NCI-H1092 treated with DMSO at 0.1 percent for 48 hours (cell line): ENCODE data around the gene TGFBRAP1.
A peak's percentile ranks its signal among the peaks of the same experiment; 100 is the strongest.
"Not testable (repeated sequence)": the region's sequence is repeated elsewhere in the genome, so short reads cannot be mapped to it uniquely, and the experiment has no call there.

Source experiments
- DNase-seq: peaks from one replicate; lab custom pipeline; 2025; lab: John Stamatoyannopoulos, UW

The TGFBRAP1 gene

DNA sequence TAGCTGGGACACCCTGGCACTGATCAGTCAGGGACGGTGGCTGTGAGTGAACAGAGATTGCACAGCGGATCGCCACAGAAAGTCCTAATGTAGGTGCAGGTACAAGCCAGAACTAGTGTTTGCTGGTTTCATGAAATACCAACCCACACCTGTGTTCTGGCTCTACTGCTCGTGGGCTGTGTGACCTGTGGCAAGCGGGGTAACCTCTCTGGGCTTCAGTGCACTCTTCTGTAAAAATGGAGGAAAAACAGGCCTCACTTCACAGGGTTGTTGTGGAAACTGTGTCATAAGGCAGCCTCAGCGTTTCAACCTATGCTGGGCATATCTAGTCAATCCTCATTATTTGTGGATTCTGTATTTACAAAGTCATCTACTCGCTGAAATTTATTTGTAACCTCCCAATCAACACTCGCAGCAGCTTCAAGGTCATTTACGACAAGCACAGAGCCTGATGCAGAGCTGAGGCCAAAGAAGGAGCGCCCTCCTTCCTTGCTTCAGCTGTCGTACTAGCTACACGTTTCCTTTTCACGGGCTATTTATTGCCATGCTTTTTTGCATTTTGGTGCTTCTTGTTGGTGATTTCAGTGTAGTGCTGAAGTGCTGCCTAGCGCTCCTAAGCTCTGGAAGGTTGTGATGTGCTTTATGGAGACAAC, 58.0 kb downstream of the TGFBRAP1 start:
- DNase-seq = no peak

DNA sequence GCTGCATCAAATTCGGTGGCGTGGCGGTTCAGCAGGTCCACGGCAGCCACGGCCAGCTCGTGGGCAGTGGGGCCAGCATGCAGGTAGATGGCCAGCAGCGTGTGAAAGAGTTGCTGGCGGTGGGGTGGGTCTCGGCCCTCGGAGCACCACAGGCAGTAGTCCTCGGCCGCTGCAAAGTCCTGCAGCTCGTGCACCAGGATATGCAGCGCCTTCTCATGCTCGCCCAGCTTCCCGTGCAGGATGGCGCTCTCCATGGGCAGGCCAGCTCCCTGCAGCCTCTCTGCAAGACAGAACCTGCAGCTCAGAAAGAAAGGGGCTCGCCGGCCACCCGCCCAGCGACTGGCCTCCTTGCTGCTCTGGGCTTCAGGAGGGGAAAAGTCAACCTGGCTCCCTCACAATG, 60.1 kb downstream of the TGFBRAP1 start:
- no peak for DNase-seq

DNA sequence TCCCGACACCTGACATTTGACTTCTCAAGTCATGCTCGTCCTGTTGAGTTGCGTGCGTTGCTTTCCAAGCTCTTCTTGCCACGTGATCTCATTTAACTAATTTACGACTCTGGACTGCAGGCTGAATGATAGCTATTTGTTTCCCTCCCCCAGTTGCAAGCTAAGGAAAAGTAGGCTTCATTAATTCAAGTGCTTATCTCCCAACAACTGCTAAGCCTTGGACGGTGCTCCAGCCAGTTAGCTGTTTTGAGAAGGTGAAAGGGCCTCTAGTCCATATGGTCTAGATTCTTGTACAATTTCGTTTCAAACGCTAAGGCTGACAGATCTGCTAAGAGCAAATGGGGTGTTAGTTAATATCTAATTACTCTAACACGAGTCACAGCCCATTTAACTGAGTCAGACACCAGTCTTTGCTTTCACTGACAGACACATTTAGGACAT, 66.9 kb downstream of the TGFBRAP1 start:
- no peak for DNase-seq

DNA sequence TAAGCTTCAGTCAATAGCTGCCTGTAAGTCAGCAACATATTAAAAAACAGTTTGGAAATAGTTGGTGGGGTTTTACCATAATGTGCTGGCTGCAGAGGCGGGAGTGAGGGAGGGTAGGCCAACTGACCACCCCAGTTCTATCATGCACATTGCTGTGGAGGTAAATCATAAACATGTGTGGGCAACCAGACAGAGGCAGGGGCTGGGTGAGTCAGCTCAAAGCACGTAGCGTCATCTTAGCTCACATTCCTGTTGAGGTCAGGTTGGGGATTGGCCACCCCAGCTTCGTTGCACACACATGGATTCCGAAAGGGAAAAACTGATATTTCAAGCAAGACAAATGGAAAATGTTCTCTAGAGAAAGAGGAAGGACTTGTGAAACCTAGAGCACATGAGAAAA, 68.5 kb downstream of the TGFBRAP1 start:
- no peak for DNase-seq

DNA sequence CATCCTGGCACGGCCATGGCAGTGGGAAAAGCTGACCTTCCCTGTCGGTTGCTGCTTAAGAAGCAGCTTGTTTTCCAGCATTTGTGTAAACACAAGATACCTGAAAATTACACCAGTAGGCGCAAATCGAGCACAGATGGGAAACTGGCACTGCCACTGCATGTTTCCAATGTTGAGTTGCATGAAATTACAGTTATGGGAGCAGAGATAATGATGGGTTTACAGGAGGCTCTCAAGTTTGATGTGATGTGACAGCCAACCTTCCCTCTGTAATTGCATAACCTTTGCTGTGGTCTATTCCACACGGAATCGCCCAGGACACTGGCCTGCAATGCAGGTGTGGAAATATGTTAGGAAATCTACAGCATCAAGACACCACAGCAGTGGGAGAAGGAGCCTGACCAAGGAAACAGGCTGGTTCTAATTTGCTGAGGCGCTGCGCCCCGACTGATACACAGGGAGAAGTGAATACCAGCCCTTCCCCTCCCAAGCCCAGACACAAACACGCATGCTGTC, 70.6 kb downstream of the TGFBRAP1 start:
- no peak for DNase-seq

DNA sequence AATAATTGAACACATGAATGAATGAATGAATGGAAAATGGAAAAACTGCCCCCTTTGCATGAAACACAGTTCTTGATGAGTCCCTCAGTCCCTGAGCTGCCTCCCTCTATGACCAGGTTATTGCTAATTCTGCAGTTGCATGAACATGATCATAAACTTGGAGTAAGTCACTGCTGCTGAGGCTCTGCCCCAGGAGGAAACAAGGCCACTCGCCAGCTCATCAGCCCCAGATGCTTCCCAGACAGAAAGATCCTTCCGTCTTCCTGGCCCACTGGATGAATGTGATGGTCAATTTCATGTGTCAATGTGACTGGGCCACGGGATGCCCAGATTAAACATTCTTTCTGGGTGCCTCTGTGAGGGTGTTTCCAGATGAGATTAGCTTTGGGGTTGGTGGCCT, 71.6 kb downstream of the TGFBRAP1 start:
- no peak for DNase-seq

DNA sequence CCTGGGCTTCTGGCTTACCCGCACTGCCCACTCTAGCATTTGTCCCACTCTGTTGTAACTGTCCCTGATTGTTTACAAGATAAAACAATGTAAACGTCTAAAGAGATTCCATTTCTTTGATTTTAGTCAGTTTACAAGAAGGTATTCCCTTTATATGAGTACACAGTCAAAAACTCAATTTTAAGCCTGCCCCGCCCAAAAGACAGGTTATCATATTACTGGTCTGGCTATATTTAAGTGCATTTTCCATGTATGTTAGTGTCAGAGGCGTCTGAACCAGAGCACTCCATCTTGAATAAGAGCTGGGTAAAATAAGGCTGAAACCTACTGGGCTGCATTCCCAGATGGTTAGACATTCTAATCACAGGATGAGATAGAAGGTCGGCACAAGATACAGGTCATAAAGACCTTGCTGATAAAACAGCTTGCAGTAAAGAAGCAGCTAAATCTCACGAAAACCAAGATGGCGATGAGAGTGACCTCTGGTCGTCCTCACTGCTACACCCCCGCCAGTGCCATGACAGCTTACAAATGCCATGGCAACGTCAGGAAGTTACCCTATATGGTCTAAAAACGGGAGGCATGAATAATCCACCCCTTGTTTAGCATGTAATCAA, 73.0 kb downstream of the TGFBRAP1 start:
- DNase-seq = no peak

DNA sequence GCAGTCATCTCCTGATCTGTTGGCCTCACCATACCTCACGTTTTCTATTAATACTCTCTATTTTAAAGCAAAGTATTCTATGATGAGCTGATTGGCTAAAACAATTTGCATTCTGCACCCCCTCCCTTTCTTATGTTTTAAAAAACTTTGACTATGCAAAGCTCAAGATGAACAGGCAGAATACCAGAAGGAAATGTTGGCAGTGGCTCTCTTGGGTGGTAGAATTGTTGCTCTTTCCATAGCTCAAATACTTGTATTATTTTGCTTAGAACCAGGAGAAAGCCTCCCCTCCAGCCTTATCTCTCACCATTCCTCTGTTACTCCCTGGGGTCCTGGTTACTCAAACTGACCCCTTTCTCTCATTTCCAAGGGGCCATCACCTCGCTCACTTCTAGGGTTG, 73.6 kb downstream of the TGFBRAP1 start:
- DNase-seq = no peak

DNA sequence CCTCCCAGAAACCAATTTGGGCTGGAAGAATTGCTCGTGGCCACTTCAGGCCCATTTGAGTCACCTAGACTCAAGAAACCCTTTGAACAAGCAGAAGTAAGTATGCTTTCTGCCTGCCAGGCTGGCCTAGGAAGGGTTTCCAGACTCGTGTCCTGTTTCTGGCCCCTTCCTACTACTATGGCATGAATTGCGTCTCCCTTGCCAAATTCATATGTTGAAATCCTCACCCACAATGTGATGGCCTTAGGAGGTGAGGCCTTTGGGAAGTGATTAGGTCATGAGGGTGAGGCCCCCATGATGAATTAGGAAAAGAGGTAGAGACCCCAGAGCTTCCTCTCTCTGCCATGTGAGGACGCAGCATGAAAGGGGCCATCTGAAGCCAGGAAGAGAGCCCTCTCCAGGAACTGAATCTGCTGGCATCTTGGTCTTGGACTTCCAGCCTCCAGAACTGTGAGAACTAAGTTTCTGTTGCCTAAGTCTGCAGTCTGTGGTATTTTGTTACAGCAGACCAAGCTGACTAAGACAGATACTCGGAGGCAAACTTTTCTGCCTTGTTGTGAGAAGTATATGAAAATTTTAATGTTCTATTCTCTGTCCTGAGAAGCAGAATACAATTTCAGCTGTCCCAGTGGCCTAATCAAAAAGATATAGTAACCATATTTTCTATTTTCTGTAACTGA, 74.9 kb downstream of the TGFBRAP1 start:
- DNase-seq = no peak

DNA sequence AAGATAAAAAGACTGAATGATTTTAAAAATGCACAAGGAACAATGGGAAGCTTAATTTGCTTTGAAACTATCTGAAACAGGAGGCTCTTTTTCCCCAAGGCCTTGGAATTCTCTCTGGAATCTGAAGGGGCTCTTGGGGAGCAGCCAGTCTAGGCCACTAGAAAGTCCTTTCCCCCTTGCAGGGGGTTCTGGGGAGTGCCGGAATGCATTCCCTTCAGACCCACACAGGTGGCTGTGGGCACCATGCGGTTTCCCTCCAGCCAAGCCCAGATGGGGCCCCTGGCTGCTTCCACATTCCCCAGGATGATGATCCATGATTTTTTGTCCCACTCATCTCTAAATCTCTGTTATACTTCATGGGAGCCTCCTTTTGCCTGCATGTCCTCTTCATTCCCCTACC, 77.3 kb downstream of the TGFBRAP1 start:
- DNase-seq = no peak

DNA sequence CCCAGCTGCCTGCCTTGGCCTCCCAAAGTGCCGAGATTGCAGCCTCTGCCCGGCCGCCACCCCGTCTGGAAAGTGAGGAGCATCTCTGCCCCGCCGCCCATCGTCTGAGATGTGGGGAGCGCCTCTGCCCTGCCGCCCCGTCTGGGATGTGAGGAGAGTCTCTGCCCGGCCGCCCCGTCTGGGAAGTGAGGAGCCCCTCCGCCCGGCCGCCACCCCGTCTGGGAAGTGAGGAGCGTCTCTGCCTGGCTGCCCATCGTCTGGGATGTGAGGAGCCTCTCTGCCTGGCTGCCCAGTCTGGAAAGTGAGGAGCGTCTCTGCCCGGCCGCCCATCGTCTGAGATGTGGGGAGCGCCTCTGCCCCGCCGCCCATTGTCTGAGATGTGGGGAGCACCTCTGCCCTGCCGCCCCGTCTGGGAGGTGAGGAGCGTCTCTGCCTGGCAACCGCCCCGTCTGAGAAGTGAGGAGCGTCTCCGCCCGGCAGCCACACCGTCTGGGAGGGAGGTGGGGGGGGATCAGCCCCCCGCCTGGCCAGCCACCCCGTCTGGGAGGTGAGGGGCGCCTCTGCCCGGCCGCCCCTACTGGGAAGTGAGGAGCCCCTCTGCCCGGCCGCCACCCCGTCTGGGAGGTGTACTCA, 78.4 kb downstream of the TGFBRAP1 start:
- not testable (repeated sequence) for DNase-seq

DNA sequence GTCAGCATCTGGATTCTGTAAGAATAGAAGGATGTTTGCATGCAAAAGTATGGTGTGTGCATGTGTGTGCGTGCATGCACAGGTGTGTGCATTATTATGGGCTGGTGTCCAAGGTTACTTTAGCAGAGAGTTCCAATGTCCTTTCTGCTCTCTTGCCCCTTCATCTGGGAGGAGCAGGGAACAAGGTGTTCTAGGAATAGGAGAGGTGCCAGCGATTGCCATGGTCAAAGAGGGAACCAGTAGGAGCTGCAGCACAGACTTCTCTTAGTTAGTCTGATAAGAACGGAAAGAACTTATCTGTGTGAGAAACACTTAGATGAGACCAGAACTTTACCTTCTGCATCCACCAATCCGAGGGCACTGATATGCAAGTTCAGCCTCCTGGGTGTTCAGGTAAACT, 79.6 kb downstream of the TGFBRAP1 start:
- no peak for DNase-seq

DNA sequence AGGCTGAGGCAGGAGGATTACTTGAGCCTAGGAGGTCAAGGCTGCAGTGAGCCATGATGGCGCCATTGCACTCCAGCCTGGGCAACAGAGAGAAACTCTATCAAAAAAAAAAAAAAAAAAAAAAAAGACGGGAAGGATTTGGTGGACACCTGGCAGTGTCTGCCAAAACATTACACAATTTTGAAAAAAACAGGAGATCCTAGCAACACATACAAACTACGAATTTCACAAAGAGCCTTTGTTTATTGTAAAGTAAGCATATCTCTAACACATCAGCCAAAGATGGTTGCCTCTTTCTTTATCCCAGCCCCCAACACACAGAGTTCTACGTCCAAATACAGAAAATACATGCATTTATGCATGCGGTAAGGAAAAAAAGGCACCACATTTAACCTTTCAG, 80.4 kb downstream of the TGFBRAP1 start:
- no peak for DNase-seq

DNA sequence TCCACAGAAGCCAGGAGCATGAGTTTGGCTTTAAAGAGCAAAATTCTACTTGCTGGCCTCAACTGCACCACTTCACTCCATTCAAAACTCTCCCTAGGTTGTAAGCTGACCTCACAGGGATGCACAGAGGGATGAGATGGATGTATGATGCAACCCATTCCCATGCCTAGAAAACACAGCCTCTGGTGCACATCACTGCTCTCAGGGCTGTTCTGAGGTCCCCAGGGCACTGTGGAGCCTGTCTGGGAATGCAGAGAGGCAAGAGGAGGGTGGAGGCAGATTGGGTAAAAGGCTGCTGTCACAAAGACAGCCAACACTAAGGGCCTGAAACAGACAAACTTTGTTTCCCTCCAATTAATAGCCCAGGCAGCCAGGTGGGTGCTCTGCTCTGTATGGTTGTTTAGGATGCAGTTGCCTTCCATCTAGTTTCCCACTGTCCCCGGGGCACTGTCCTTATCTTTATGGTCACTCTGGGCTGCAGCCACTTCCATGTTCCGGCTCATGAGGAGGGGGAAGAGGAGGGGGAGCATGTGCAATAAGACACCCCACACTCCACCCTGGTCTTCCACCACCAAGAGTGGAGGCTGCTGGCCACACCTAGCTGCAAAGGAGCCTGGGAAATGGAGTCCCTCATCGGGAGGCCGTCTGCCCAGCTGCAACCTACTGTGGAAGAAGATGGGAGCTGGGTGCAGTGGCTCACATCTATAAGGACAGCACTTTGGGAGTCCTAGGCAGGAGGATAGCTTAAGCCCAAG, 81.0 kb downstream of the TGFBRAP1 start:
- no peak for DNase-seq

DNA sequence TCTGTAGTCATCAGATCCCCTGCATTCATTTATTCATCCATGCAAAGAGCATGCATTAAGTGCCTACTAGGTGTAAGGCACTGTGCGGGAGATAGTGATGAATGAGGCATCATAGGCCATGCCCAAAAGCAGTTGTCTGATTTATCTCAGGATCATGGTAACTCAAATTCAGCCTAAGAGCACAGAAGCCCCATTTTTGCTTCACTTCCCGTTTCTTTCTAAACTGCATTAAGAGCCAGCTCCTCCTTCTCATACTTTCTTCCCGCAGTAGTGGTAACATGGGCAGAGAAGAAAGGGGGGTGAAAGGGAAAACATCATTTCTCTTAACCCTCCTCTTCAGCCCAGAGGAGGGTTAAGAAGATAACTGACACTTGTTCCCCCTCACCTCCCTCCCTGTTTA, 85.1 kb downstream of the TGFBRAP1 start:
- no peak for DNase-seq

DNA sequence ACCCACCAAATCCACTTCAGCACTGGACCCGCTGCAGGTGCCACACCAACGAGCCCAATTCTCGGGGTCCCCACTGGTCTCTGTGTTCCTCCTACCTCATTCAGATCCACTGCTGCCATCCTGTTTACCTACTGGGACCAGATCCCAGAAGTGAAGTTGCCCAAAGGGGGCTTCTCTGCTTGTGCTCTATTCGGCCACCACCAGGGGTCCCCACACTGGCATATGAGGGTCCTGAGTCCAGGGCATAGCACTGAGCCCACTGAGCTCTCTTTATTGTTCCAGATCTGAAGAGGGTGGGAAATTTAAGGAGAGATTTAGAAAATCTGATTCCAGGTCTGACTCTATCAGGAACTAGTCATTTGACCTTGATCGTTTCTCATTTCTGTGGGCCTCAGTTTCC, 85.6 kb downstream of the TGFBRAP1 start:
- DNase-seq = peak; percentile 4

DNA sequence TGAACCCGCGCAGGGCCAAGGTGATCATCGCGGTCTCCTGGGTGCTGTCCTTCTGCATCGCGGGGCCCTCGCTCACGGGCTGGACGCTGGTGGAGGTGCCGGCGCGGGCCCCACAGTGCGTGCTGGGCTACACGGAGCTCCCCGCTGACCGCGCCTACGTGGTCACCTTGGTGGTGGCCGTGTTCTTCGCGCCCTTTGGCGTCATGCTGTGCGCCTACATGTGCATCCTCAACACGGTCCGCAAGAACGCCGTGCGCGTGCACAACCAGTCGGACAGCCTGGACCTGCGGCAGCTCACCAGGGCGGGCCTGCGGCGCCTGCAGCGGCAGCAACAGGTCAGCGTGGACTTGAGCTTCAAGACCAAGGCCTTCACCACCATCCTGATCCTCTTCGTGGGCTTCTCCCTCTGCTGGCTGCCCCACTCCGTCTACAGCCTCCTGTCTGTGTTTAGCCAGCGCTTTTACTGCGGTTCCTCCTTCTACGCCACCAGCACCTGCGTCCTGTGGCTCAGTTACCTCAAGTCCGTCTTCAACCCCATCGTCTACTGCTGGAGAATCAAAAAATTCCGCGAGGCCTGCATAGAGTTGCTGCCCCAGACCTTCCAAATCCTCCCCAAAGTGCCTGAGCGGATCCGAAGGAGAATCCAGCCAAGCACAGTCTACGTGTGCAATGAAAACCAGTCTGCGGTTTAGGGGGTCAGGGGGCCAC, 87.1 kb downstream of the TGFBRAP1 start:
- no peak for DNase-seq

DNA sequence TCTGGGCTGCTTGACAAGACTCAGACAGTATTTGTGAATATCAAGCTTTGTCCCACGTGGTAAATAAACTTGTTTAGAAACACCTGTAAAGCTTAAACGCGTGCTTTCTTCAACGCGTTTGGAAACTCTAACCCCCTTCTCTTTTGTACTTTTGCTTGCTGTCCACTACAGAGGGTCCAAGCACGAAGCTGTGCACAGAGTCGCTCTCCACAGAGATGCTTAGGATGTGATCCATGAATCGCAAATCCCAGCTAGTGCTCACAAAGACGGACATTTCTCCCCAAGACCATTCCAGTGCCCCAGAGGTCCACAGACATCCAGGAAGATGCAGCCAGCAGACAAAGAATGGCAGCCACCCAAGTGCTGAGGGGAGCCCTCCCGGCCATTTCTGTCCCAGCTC, 88.1 kb downstream of the TGFBRAP1 start, which contains the start of gene GPR45:
GPR45 (plus strand) TSS at position 301 of the 400 bp plus-strand sequence. CDS start 116 bp downstream, outside the sequence.
- DNase-seq = no peak

DNA sequence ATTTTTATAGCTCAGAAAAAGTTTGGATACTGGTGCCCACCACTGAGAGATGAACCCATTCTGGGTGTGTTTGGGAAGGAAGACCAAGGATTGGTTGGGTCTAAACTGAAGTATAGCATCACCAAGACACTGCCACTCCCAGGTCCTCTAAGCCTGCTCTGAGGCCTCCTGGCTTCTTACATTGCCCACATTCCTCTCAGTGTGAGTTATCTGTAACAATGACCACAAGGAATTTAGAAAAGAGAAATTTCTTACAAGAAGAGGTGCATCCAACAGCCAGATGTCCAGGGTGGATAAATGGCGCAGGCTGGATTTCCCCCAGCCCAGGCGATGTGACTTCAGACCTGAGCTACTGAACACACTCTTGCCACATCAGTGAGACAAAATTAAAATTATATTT, 89.6 kb downstream of the TGFBRAP1 start:
- no peak for DNase-seq

DNA sequence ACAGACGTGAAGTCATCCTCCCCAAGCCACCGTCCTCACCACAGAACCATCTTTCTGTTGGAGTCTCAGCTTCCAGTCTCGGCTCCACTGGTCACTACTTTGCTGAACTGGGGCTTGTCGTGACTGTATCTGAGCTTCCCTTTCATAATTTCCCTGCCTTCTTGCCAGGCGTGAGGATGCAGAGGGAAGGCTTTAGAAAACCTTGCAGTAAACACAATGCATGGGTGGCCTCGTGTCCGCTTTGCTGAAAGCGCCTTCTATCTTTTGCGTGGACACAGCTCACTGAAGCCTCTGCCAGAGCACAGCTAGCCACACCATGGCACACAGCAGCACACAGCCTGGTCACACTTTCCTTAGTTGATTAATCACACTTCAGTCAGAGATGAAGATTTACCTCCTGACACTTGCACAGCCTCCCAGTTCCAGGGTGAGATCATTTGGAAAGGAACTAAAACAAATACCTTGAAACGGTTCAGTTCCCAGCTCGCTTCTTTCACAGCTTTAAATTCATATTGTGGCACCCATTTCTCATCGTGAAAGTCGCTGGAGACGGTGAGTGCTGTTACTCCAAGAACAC, 90.8 kb downstream of the TGFBRAP1 start:
- no peak for DNase-seq
